ENCODE data around the gene IFI27L2. TPM values are rescaled to one million over a fixed set of nuclear protein-coding genes. Genes with fewer than 3 reads are reported as not detected.

IFI27L2 gene
- total RNA-seq, 1 donor from 2014 or later: 30.4 TPM

DNA sequence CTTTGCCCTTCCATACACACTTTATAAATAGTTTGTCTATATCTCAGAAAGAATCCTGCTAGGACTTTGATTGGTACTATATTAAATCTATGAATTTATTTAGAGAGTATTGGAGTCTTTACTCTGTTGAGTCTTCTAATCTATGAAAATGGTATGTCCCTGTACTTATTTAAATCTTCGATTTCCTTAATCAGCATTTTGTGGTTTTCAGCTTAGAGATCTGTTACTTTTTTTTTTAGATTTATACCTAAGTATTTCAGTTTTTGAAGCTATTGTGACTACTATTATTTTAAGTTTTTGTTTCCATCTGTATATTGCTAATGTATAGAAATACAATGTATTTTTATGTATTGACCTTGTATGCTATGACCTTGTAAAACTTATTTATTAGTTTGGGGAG lies 13.4 kb upstream of the IFI27L2 start:
- peaks cover 3% of the 10 kb centered on the region for H3K27me3 Mint-ChIP-seq (ENCODE audit: low read depth)
- H3K27ac Mint-ChIP-seq (ENCODE audit: unreplicated experiment): no peak overlapping the region
- no peaks in the 10 kb centered on the region for H3K36me3 Mint-ChIP-seq (ENCODE audit: low read depth)
- DNase-seq (ENCODE audit: low read depth, low spot score): no peak
- no peaks in the 10 kb centered on the region for H3K9me3 Mint-ChIP-seq
- peaks cover 17% of the 10 kb centered on the region for H3K4me1 Mint-ChIP-seq
- TF ChIP-seq CTCF (conservative IDR thresholded peaks at IDR 0.05): no peak
- H3K4me3 Mint-ChIP-seq: no peak overlapping the region

DNA sequence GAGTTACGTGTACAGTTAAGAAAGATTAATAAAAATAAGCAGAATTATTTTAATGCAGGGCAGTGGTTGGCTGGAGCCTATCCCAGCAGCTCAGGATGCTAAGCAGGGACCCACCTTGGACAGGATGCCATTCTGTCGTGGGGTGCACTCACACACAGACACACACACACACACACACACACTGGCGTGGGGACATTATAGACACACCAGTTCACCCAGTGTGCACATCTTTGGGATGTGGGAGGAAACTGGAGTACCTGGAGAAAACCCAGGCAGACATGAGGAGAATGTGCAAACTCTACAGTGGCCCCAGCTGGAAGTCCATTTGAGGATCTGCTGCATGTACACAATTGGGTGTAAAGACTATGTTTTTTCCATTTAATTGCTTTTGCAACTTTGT lies 12.8 kb upstream of the IFI27L2 start:
- H3K27ac Mint-ChIP-seq (ENCODE audit: unreplicated experiment): no peak overlapping the region
- no peaks in the 10 kb centered on the region for H3K36me3 Mint-ChIP-seq (ENCODE audit: low read depth)
- no peak overlapping the region for H3K4me3 Mint-ChIP-seq
- no peaks in the 10 kb centered on the region for H3K27me3 Mint-ChIP-seq (ENCODE audit: low read depth)
- no peaks in the 10 kb centered on the region for H3K9me3 Mint-ChIP-seq
- TF ChIP-seq CTCF (conservative IDR thresholded peaks at IDR 0.05): no peak
- no peak for DNase-seq (ENCODE audit: low read depth, low spot score)
- peaks cover 17% of the 10 kb centered on the region for H3K4me1 Mint-ChIP-seq

DNA sequence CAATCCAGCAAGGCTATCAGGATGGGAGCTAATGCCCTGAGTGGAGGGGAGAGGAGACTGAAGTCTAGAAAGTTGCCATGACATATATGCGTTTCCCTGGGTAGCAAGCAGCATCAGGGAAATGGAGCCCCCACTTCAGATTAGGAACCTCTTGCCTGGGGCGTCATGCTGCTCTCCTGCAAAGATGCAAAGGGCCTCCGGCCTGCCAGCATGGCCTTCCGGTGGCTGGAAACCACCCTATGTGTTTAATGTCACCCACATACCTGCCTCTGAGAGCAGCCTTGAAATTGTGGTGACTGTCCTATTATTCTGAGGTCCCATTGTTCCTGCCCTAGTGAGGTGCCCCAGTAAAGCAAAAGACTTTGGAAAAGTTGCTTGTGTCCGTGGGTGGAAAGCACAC lies 10.0 kb upstream of the IFI27L2 start:
- Mint-ChIP-seq H3K27me3 (ENCODE audit: low read depth) (no peaks in the 10 kb centered on the region), H3K9me3 (peaks cover 2% of the 10 kb centered on the region), H3K4me3 (no peak overlapping the region), H3K36me3 (ENCODE audit: low read depth) (no peaks in the 10 kb centered on the region), H3K27ac (ENCODE audit: unreplicated experiment) (no peak overlapping the region), H3K4me1 (peaks cover 12% of the 10 kb centered on the region)
- TF ChIP-seq CTCF (conservative IDR thresholded peaks at IDR 0.05): no peak
- no peak for DNase-seq (ENCODE audit: low read depth, low spot score)

- no peaks in the 10 kb centered on the region for H3K27me3 Mint-ChIP-seq (ENCODE audit: low read depth)
- H3K27ac Mint-ChIP-seq (ENCODE audit: unreplicated experiment): no peak overlapping the region
- TF ChIP-seq CTCF (conservative IDR thresholded peaks at IDR 0.05): no peak
- H3K4me3 Mint-ChIP-seq: no peak overlapping the region
- no peaks in the 10 kb centered on the region for H3K36me3 Mint-ChIP-seq (ENCODE audit: low read depth)
- peaks cover 2% of the 10 kb centered on the region for H3K9me3 Mint-ChIP-seq
- DNase-seq (ENCODE audit: low read depth, low spot score): no peak
- peaks cover 10% of the 10 kb centered on the region for H3K4me1 Mint-ChIP-seq
Measured at GRCh38 chr14:94139006-94139405, 9.6 kb upstream of the IFI27L2 start.

- TF ChIP-seq CTCF (conservative IDR thresholded peaks at IDR 0.05): no peak
- Mint-ChIP-seq H3K4me1 (peaks cover 10% of the 10 kb centered on the region), H3K4me3 (no peak overlapping the region), H3K9me3 (peaks cover 2% of the 10 kb centered on the region), H3K27ac (ENCODE audit: unreplicated experiment) (no peak overlapping the region), H3K36me3 (ENCODE audit: low read depth) (no peaks in the 10 kb centered on the region), H3K27me3 (ENCODE audit: low read depth) (no peaks in the 10 kb centered on the region)
- DNase-seq (ENCODE audit: low read depth, low spot score): no peak
Measured at GRCh38 chr14:94138251-94138650, 8.8 kb upstream of the IFI27L2 start.
